ENCODE measurements around the gene LRRK2. TPM values are rescaled to one million over a fixed set of nuclear protein-coding genes. Genes with fewer than 3 reads are reported as not detected.

LRRK2 gene
- total RNA-seq, 2 experiments from 2014 or later: 0.76 TPM; not detected in 1

DNA sequence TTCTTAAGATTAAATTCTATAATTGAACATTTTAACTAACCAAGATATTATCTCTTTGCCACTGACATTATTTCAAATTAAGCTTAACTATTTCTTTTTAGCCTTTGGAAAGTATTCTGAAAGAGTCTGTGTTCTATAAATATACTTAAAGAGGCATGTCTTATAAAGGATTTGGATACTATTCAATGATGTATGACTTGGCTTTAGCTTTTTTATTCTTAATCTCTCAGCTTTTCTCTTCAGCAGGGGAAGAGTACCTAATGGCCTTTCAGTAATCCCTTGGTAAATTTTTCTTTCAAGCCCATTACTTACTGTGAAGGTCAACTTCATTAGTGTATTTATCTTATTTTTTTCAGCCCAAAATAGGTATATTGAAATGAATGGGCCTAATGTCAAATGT is 113.8 kb downstream of the LRRK2 start:
- POLR2A ChIA-PET: no interaction called here
- H3K4me1 Mint-ChIP-seq (ENCODE audit: low read depth): no peaks in the 10 kb centered on the region
- no peak for ATAC-seq
- DNase-seq: no peak
- H3K27ac Mint-ChIP-seq: no peak overlapping the region
- TF ChIP-seq, protein P1, sequence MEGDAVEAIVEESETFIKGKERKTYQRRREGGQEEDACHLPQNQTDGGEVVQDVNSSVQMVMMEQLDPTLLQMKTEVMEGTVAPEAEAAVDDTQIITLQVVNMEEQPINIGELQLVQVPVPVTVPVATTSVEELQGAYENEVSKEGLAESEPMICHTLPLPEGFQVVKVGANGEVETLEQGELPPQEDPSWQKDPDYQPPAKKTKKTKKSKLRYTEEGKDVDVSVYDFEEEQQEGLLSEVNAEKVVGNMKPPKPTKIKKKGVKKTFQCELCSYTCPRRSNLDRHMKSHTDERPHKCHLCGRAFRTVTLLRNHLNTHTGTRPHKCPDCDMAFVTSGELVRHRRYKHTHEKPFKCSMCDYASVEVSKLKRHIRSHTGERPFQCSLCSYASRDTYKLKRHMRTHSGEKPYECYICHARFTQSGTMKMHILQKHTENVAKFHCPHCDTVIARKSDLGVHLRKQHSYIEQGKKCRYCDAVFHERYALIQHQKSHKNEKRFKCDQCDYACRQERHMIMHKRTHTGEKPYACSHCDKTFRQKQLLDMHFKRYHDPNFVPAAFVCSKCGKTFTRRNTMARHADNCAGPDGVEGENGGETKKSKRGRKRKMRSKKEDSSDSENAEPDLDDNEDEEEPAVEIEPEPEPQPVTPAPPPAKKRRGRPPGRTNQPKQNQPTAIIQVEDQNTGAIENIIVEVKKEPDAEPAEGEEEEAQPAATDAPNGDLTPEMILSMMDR (IDR thresholded peaks at IDR 0.05): no peak
- H3K27me3 Mint-ChIP-seq: no peaks in the 10 kb centered on the region
- no peaks in the 10 kb centered on the region for H3K36me3 Mint-ChIP-seq (ENCODE audit: low read depth)
- H3K9me3 Mint-ChIP-seq: no peaks in the 10 kb centered on the region
- intact Hi-C loops (cut with micrococcal nuclease): no loop called here
- H3K4me3 Mint-ChIP-seq: no peak overlapping the region
- CTCF ChIA-PET: interaction anchor here (0.7 to 1.3 kb wide), 2 partner anchors 12 to 13 kb away, joined by 3 read pairs; no protein-coding TSS in a partner anchor

DNA sequence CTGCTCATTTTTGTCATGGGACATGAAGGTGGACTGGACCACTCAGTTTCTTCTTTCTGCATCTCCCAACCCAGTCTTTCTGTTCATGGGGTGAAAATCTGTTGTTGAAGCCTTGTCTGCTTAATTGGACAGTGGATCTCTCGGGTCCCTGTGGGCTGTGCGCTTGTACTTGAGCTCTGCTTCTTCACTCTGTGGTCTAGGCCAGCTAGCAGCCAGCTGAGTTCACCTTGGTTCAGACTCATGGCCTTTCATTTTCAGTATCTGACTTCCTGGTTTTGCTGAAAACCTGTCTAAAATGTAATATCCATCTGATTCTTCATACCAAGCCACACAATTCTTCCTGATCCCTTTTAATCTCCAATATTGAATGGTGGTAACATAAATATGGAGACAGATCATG is 117.2 kb downstream of the LRRK2 start:
- DNase-seq (no peak), ATAC-seq (no peak)
- no peak overlapping the region for H3K4me3 Mint-ChIP-seq
- H3K4me1 Mint-ChIP-seq (ENCODE audit: low read depth): no peaks in the 10 kb centered on the region
- ChIA-PET CTCF (no interaction called here), POLR2A (no interaction called here)
- TF ChIP-seq, protein P1 (IDR thresholded peaks at IDR 0.05): no peak
- no peak overlapping the region for H3K27ac Mint-ChIP-seq
- H3K9me3 Mint-ChIP-seq: no peaks in the 10 kb centered on the region
- intact Hi-C loops (cut with micrococcal nuclease): no loop called here
- H3K36me3 Mint-ChIP-seq (ENCODE audit: low read depth): no peaks in the 10 kb centered on the region
- no peaks in the 10 kb centered on the region for H3K27me3 Mint-ChIP-seq

DNA sequence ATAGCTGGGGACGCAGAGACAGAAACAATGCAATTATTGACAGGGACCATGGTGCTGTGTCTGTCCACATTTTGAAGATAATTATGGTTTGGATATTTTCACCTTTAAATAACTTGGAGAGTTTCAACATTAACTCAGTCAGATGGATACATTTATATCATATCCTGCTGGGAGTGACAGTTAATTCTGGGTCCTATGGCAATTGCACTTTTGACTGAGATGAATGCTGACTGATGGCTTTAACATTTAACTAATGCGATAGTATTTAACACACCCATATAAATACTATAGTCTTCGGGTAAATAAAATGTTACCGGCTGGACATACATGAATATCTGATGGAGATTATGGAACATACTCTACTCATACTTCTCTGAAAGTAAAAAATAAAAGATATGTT is 118.3 kb downstream of the LRRK2 start:
- no peak overlapping the region for H3K27ac Mint-ChIP-seq
- H3K9me3 Mint-ChIP-seq: no peaks in the 10 kb centered on the region
- intact Hi-C loops (cut with micrococcal nuclease): no loop called here
- no peaks in the 10 kb centered on the region for H3K4me1 Mint-ChIP-seq (ENCODE audit: low read depth)
- ATAC-seq (no peak), DNase-seq (no peak)
- H3K27me3 Mint-ChIP-seq: no peaks in the 10 kb centered on the region
- no peak overlapping the region for H3K4me3 Mint-ChIP-seq
- CTCF ChIA-PET: no interaction called here
- H3K36me3 Mint-ChIP-seq (ENCODE audit: low read depth): no peaks in the 10 kb centered on the region
- TF ChIP-seq, protein P1 (IDR thresholded peaks at IDR 0.05): no peak
- POLR2A ChIA-PET: no interaction called here

DNA sequence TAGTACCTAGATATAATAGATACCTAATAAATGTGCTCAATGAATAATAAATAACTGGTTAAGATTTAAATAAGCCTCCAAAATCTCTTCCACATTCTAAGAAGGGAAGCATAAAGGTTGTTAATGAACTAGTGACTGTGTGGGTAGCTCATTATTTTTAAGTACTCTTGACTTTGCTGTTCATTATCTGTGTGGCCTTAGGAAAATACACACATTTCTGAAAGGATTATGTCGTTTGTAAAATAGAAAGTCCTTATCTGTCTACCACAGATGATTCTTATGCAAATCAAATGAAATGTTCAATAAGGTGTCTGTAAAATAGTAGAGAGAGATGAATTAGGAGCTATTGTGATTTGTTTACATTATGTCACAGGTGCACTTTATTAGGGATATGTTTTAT is 119.5 kb downstream of the LRRK2 start:
- Mint-ChIP-seq H3K27ac (no peak overlapping the region), H3K9me3 (no peaks in the 10 kb centered on the region), H3K4me3 (no peak overlapping the region), H3K36me3 (ENCODE audit: low read depth) (no peaks in the 10 kb centered on the region), H3K4me1 (ENCODE audit: low read depth) (no peaks in the 10 kb centered on the region), H3K27me3 (no peaks in the 10 kb centered on the region)
- ChIA-PET CTCF (interaction anchor here (1.0 kb wide), 1 partner anchor 14 kb away, joined by 3 read pairs; no protein-coding TSS in a partner anchor), POLR2A (no interaction called here)
- ATAC-seq (no peak), DNase-seq (no peak)
- TF ChIP-seq, protein P1 (IDR thresholded peaks at IDR 0.05): no peak
- intact Hi-C loops (cut with micrococcal nuclease): no loop called here

DNA sequence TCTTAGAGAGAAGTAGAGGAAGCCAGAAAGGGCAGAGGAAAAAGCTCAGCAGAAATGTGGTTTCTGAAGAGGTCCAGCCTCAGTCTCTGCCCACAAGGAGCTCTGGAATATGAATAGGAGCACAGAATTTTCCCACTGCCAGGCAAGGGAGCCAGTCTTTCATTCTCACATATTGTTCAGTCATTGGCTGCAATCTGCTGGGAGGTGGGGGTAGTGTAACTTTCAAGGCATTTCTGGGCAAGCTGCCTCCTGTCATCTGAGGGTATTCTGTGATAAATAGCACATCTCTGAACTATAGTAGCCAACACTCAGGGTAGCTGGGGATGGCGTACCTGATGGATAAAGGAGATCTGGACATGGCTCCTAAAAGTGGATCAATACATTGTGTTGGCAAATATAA is 127.2 kb downstream of the LRRK2 start:
- CTCF ChIA-PET: no interaction called here
- Mint-ChIP-seq H3K27me3 (no peaks in the 10 kb centered on the region), H3K9me3 (no peaks in the 10 kb centered on the region), H3K36me3 (ENCODE audit: low read depth) (no peaks in the 10 kb centered on the region), H3K4me3 (no peak overlapping the region), H3K27ac (no peak overlapping the region), H3K4me1 (ENCODE audit: low read depth) (no peaks in the 10 kb centered on the region)
- POLR2A ChIA-PET: no interaction called here
- TF ChIP-seq, protein P1 (IDR thresholded peaks at IDR 0.05): no peak
- intact Hi-C loops (cut with micrococcal nuclease): no loop called here
- no peak for ATAC-seq
- DNase-seq: no peak

Measured in activated CD8-positive, alpha-beta T cell treated with anti-CD3 and anti-CD28 coated beads for 36 hours (primary cell).